ENCODE data around the gene PTGER3.
A peak's percentile ranks its signal among the peaks of the same experiment; 100 is the strongest.

The PTGER3 gene

GRCh38 chr1:71080739-71081696 is 33.4 kb upstream of the PTGER3 start, which contains the start of gene ZRANB2:
Gene ZRANB2 (minus strand): TSS chr1:71081035. CDS start chr1:71080995, 40 bp downstream.
- TF ChIP-seq ZBTB7A (IDR thresholded peaks at IDR 0.05; ENCODE audit: low read depth) (no peak), MAX (IDR thresholded peaks at IDR 0.05) (peak; percentile 35; the same call in 1 of the 2 replicates), CREB1 (IDR thresholded peaks at IDR 0.05; ENCODE audit: low read depth) (peak; percentile 34; the same call in 1 of the 2 replicates), FOXM1 (IDR thresholded peaks at IDR 0.05; ENCODE audit: borderline replicate concordance, low read depth) (peak; percentile 12; the same call in 1 of the 2 replicates), TCF12 (IDR thresholded peaks at IDR 0.05; ENCODE audit: low read depth) (peak; percentile 43; the same call in 1 of the 2 replicates), EP300 (IDR thresholded peaks at IDR 0.05; ENCODE audit: borderline replicate concordance) (no peak), NFIC (IDR thresholded peaks at IDR 0.05) (no peak), TAF1 (IDR thresholded peaks at IDR 0.05; ENCODE audit: low read depth) (peak; percentile 79), USF1 (IDR thresholded peaks at IDR 0.05) (no peak), CEBPB (IDR thresholded peaks at IDR 0.05) (peak; percentile 15; the same call in 1 of the 2 replicates), YY1 (IDR thresholded peaks at IDR 0.05; ENCODE audit: low read depth) (peak; percentile 86), RAD21 (IDR thresholded peaks at IDR 0.05; ENCODE audit: low read depth) (no peak)

- no peak for TF ChIP-seq CEBPB (IDR thresholded peaks at IDR 0.05)
- no peak for TF ChIP-seq NFIC (IDR thresholded peaks at IDR 0.05)
- TF ChIP-seq EP300 (IDR thresholded peaks at IDR 0.05; ENCODE audit: borderline replicate concordance), result no peak
- TF ChIP-seq USF1 (IDR thresholded peaks at IDR 0.05), result peak; percentile 86
- no peak for TF ChIP-seq EGR1 (IDR thresholded peaks at IDR 0.05)
- TF ChIP-seq REST (IDR thresholded peaks at IDR 0.05; ENCODE audit: low read depth), result no peak
Measured at GRCh38 chr1:71080230-71080738, 32.7 kb upstream of the PTGER3 start.

- no peak for TF ChIP-seq EP300 (IDR thresholded peaks at IDR 0.05; ENCODE audit: borderline replicate concordance)
- TF ChIP-seq EGR1 (IDR thresholded peaks at IDR 0.05), result no peak
- no peak for TF ChIP-seq NFIC (IDR thresholded peaks at IDR 0.05)
- TF ChIP-seq RAD21 (IDR thresholded peaks at IDR 0.05; ENCODE audit: low read depth), result no peak
- no peak for TF ChIP-seq CEBPB (IDR thresholded peaks at IDR 0.05)
- TF ChIP-seq TCF12 (IDR thresholded peaks at IDR 0.05; ENCODE audit: low read depth), result no peak
- no peak for TF ChIP-seq REST (IDR thresholded peaks at IDR 0.05; ENCODE audit: low read depth)
- no peak for TF ChIP-seq TAF1 (IDR thresholded peaks at IDR 0.05; ENCODE audit: low read depth)
- TF ChIP-seq USF1 (IDR thresholded peaks at IDR 0.05), result no peak
Measured at GRCh38 chr1:71074681-71075080, 27.1 kb upstream of the PTGER3 start.

GRCh38 chr1:71072273-71072672 is 24.7 kb upstream of the PTGER3 start:
- TF ChIP-seq EGR1 (IDR thresholded peaks at IDR 0.05) (no peak), TEAD4 (IDR thresholded peaks at IDR 0.05) (no peak), ZBTB7A (IDR thresholded peaks at IDR 0.05; ENCODE audit: low read depth) (no peak), CREB1 (IDR thresholded peaks at IDR 0.05; ENCODE audit: low read depth) (no peak), TAF1 (IDR thresholded peaks at IDR 0.05; ENCODE audit: low read depth) (no peak), CEBPB (IDR thresholded peaks at IDR 0.05) (no peak), RAD21 (IDR thresholded peaks at IDR 0.05; ENCODE audit: low read depth) (no peak), NFIC (IDR thresholded peaks at IDR 0.05) (no peak), EP300 (IDR thresholded peaks at IDR 0.05; ENCODE audit: borderline replicate concordance) (no peak), MAX (IDR thresholded peaks at IDR 0.05) (no peak), REST (IDR thresholded peaks at IDR 0.05; ENCODE audit: low read depth) (no peak), USF1 (IDR thresholded peaks at IDR 0.05) (no peak), YY1 (IDR thresholded peaks at IDR 0.05; ENCODE audit: low read depth) (no peak), TCF12 (IDR thresholded peaks at IDR 0.05; ENCODE audit: low read depth) (no peak), FOXM1 (IDR thresholded peaks at IDR 0.05; ENCODE audit: borderline replicate concordance, low read depth) (no peak)

All from Ishikawa (cell line).